CD4-positive, alpha-beta T cell treated with Interleukin-6 for 4 hours (primary cell): ENCODE measurements around the gene SLC5A11.
"Not testable (repeated sequence)": the region's sequence is repeated elsewhere in the genome, so short reads cannot be mapped to it uniquely, and the experiment has no call there.

Experiments
- DNase-seq: peaks from one replicate; pipeline ENCODE4 v3.0.0-alpha.2; 2020; ENCODE audit warnings: mixed read lengths

SLC5A11 gene

DNA sequence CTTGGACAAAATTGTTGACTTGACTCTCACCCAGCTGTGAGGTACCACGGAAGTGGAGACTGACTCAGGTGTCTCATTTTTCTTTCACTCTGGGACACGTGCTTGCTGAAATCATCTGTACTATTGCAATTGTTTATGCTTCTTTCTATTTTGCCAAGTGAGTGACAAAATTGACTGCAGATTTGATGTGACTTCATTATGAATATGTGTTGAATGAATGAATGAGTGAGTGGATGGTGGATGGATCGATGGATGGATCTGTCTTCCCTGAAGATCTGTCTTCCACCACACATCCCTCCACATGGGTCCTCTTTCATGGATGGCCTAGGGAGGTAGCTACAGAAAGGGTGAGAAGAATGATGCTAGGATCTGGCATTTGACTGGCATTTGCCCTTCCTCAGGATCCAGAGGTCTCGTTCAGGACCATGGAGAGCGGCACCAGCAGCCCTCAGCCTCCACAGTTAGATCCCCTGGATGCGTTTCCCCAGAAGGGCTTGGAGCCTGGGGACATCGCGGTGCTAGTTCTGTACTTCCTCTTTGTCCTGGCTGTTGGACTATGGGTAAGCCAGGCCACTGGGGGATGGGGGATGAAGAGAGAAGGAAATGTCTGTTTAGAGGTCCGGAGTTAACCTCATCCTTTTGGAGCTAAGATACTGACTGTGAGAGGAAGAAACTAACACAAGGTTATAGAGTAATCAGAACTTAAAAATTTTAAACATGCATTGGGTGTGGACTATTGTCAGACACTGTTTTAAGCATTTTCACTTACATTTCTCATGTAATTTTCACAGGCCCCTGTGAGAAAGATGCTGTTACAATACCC is 12.7 kb downstream of the SLC5A11 start:
- DNase-seq: peak; percentile 21

DNA sequence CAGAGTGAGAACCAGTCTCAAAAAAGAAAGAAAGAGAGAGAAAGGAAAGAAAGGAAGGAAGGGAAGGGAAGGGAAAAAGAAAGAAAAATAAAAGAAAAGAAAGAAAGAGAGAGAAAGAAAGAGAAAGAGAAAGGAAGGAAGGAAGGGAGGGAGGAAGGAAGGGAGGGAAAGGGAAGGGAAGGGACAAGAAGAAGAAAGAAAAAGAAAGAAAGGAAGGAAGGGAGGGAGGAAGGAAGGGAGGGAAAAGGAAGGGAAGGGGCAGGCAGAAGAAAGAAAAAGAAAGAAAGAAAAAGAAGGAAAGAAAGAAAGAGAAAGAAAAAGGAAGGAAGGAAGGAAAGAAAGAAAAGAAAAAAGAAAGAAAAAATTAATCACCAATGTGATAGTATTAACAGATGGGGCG is 15.7 kb downstream of the SLC5A11 start:
- no peak for DNase-seq

DNA sequence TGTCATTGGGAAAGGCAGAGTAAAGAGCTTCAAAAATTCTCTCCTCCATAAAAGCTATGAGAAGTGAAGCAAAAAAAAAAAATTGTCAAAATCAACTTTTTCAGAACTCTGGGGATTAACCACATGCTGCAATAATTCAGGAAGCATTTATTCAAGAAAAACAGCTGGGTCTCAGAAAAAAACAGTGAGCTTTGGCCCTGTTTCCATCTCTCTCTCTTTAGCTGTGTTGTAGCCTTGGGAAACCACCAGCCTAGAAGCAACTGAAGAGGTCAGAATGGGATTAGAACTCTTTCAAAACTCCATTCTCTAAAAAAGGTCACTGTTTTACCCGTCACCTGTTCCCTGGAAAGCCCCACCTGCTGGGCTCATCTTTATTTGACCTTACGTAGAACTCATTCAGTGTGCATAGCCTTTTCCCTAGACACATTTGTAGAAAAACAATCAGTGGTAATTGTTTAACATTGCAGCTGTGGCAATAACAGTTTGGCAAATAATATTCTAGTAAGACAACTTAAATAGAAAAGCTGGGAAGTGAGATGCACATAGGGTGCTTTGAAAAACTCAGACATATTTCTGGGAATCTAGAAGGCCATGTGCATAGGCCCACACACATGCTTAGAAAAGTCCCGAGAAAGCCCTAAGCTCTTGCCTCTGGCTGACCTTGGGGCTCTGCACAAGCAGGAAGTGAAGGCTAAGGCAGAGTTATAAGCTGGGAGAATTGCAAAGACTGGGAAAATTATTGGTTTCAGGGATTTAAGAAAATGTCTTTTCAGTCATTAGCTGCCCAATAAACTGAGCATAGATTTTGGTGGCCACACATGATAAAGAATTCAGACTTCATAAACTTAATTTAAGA is 18.0 kb downstream of the SLC5A11 start:
- no peak for DNase-seq

- DNase-seq: no peak
These were observed 23.3 kb downstream of the SLC5A11 start for GRCh38 chr16:24869033-24869432.

DNA sequence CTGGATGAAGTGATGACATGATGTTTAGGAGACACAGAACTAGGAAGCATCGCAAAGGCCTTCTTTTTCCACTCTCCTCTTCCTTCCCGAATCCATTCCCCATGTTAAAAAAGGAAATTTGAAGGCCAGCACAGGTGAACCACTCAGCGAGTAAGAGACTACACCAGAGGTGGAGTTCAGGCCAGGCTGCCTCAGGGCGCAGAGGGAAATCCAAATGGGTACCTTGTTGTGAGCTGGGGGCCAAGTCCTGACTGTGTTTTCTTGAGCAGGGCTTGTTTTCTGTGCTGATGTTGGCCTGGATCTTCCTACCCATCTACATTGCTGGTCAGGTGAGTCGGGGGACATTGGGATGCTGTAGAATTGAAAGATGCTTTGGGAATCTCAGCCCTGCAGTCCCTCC is 26.1 kb downstream of the SLC5A11 start:
- no peak for DNase-seq

DNA sequence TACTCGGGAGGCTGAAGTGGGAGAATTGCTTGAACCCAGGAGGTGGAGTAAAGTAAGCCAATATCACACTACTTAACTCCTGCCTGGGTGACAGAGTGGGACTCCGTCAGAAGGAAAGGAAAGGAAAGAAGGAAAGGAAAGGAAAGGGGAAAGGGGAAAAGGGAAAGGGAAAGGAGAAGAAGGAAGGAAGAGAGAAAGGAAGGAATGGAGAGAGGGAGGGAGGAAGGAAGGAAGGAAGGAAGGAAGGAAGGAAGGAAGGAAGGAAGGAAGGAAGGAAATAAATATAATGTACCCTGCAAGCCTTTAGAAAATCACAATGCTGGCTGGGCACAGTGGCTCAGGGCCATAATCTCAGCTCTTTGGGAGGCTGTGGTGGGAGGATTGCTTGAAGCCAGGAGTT is 27.3 kb downstream of the SLC5A11 start:
- no peak for DNase-seq

GRCh38 chr16:24875466-24875865 is 29.7 kb downstream of the SLC5A11 start:
- DNase-seq: no peak

DNA sequence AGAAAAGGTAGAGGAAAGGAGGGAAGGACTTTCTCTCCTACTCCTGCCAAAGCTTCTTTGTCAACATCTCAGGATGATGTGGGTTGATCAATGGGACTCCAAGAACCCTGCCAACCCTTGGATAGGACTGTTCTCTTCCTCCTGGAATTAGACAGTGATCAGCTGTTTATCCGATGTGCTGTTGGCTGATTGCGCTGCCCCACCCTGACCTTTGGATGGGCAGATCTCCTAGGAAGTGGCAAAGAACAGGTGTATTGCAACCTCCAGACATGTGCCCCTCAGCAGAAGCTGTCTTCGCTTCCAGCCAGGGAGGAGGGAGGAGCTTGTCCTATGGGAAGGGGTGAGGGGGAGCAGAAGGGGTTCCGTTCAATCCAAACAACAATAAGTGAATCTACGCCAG is 30.5 kb downstream of the SLC5A11 start:
- DNase-seq: no peak

DNA sequence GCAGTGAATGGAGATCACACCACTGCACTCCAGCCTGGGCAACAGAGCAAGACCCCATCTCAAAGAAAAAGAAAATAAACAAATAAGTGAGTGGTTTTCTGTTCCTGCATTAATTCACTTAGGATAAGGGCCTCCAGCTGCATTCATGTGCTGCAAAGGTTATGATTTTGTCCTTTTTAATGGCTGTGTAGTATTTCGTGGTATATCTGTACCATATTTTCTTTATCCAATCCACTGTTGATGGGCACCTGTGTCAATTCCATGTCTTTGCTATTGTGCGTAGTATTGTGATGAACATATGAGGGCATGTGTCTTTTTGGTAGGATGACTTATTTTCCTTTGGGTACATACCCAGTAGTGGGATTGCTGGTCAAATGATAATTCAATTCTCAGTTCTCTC is 33.9 kb downstream of the SLC5A11 start:
- DNase-seq: no peak

DNA sequence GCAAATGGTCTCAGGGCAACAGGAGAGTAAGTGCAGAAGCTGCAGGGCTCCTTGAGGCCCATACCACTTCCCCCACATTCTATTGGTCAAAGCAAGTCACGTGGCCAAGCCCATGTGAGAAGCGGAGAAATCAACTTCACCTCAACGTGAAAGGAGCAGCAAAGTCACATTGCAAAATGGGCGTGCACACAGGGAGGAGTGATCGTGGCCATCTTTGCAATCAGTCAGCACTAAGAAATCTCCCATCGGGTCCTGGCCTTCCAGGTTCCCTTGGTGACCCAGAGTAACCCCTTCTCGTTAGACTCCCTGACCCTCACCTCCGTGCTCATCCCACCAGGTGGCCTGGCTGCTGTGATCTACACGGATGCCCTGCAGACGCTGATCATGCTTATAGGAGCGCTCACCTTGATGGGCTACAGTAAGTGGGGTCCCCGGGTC is 38.0 kb downstream of the SLC5A11 start:
- DNase-seq: no peak

DNA sequence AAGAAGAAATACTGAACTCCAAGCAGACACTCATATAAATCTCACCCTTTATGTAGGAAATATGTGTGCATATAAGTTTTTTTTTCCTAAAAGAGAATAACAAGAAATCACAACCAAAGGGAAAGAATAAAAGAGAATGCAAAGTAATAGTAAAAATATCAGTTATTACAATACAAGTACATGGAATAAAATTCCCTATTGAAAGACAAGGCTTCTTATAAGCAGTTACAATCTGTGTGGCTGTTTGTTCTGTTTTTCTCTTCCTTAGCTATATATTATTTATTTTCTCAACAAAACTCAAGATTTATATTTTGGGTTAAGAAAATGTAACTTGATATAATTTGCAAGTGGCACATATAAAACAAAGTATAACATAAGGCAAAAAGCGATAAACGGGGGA is 41.7 kb downstream of the SLC5A11 start:
- no peak for DNase-seq

DNA sequence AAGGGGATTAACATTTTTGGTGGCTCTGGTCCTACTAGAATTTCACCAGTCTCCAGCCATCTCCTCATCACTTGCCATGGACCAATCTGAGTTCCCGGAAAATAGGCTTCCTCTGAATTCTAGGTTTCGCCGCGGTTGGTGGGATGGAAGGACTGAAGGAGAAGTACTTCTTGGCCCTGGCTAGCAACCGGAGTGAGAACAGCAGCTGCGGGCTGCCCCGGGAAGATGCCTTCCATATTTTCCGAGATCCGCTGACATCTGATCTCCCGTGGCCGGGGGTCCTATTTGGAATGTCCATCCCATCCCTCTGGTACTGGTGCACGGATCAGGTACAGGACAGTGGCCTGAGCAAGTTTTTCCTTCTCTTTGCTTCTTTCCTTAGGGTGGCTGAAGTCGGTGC is 45.0 kb downstream of the SLC5A11 start:
- DNase-seq: no peak

- DNase-seq: no peak
These were observed 50.7 kb downstream of the SLC5A11 start for GRCh38 chr16:24896439-24896838.

- DNase-seq: not testable (repeated sequence)
These were observed 51.8 kb downstream of the SLC5A11 start for GRCh38 chr16:24897522-24897921.

- no peak for DNase-seq
These were observed 54.5 kb downstream of the SLC5A11 start for GRCh38 chr16:24900230-24900629.

GRCh38 chr16:24906199-24906808 is 60.5 kb downstream of the SLC5A11 start:
- no peak for DNase-seq

- no peak for DNase-seq
These were observed 61.1 kb downstream of the SLC5A11 start for GRCh38 chr16:24906901-24907300.

- no peak for DNase-seq
These were observed 63.0 kb downstream of the SLC5A11 start for GRCh38 chr16:24908716-24909115.

DNA sequence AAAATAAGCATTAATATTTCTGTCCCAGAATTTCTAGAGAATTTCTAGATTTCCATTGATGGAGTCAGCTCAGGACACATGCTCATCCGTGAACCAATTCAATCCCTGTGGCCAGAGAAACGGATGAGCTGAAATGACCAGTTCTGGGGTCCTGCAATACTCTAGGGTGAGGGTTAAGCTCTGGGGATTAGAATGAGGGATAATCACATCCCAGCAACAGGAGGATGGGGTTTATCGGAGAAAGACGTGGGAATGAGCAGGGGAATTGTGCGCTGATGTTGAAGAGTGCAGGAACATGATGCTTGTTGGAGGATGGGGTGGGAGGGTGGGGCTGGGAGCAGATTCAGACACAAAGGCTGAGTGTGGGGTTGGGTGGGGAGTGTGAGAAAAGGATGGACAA is 64.1 kb downstream of the SLC5A11 start:
- no peak for DNase-seq

DNA sequence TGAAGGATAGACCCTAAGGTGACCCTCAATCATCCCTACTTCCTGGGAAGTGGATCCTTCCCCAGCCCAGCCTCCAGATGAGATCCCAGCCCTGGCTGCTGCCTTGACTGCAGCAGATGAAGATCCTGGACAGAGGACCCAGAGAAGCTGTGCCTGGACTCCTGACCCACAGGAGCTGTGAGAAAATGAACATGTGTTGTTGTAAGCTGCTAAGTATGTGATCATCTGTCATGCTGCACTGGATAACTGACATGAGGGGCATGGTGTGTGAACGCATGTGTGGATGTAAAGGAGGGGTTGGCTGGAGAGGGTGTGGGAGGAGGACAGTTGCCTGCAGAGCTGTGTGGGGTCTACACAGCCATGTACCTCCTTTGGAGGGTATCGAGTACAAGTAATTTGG is 69.3 kb downstream of the SLC5A11 start:
- DNase-seq: no peak

- DNase-seq: no peak
These were observed 69.8 kb downstream of the SLC5A11 start for GRCh38 chr16:24915576-24915975.

DNA sequence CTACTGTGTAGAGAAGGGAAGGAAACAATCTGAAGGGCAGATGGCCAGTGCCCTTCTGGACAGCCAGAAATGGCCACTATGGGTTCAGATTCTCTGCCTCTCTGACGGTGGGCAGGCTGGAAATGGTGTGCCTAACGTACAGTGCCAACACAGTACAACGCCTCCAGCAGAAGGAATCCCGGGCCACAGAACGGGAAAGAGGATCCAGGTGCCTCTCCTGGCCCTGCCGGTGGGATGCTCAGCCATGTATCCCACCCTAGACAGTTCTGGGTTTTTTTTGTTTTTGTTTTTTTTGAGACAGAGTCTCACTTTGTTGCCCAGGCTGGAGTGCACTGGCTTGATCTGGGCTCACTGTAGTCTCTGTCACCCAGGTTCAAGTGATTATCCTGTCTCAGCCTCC is 71.5 kb downstream of the SLC5A11 start:
- no peak for DNase-seq

GRCh38 chr16:24917891-24918290 is 72.1 kb downstream of the SLC5A11 start:
- no peak for DNase-seq

GRCh38 chr16:24918641-24919040 is 72.9 kb downstream of the SLC5A11 start:
- no peak for DNase-seq
